HCT116 (cell line): ENCODE data around the gene UBE2F. TPM values are rescaled to one million over a fixed set of nuclear protein-coding genes. Genes with fewer than 3 reads are reported as not detected.

Experiments used
- ATAC-seq: fragments of 200-7000 bp; cut with Tn5 transposase; 2 replicates; pipeline ENCODE4 v1.9.1; 2020; ENCODE audit warnings: mild to moderate bottlenecking, moderate library complexity
- BruUV-seq: library from RNA; stranded (reverse); fragments of 400-500 nt; replicated peaks from 2 replicates; lab custom pipeline; 2021; lab: Mats Ljungman, UMichigan
- CTCF ChIA-PET: fragments of 300-600 bp; sonication (Branson Sonifier 250); formaldehyde crosslinking; loops from one replicate; lab custom pipeline; 2021; ENCODE audit warnings: antibody characterized with exemption; lab: Charles Lee
- POLR2A ChIA-PET: fragments of 300-600, 350-600 bp; sonication (Branson Sonifier 250); formaldehyde crosslinking; loops from one replicate; lab custom pipeline; 2021; ENCODE audit warnings: antibody characterized with exemption; lab: Charles Lee
- RAD21 ChIA-PET, 2 experiments: fragments of 300-600 bp; sonication (Branson Sonifier 250); formaldehyde crosslinking; loops; one replicate each; lab custom pipeline; 2023; ENCODE audit warnings: low total read pairs in 2 of 2; ENCODE audit not compliant: uncharacterized antibody in 2 of 2, unreplicated experiment in 2 of 2, low non-redundant PET in 1 of 2; lab: Charles Lee
- DNase-seq: peaks from one replicate; pipeline ENCODE4 v3.0.0-alpha.2; 2010; ENCODE audit warnings: low read depth, low spot score
- H2AFZ ChIP-seq: fragments of 200-600 bp; shearing (Covaris generic), sonication (generic); 2 replicates; pipeline ENCODE4 v1.6.1; 2017; ENCODE audit warnings: low read depth, mixed run types, mixed read lengths, antibody characterized with exemption, low read length; ENCODE audit not compliant: poor library complexity, severe bottlenecking
- H3K27ac ChIP-seq: 2 replicates; pipeline ENCODE4 v1.5.1; 2012; ENCODE audit warnings: low read depth, low read length
- H3K27me3 ChIP-seq: fragments of 200-600 bp; sonication (generic); 2 replicates; pipeline ENCODE4 v1.6.1; 2016; ENCODE audit warnings: mixed run types, low read length, mixed read lengths; ENCODE audit not compliant: insufficient read depth
- H3K36me3 ChIP-seq, 2 experiments: fragments of 200-500 bp in 1 of 2; fragments of 200-600 bp in 1 of 2; sonication (Bioruptor generic) in 1 of 2; sonication (generic) in 1 of 2; 2 replicates each; pipeline versions ENCODE4 v1.5.1 to v1.6.1; 2014 to 2016; ENCODE audit warnings: low read length in 2 of 2, inconsistent platforms in 1 of 2, mixed read lengths in 1 of 2, mixed run types in 1 of 2; ENCODE audit not compliant: insufficient read depth in 2 of 2, control insufficient read depth in 1 of 2
- H3K4me1 ChIP-seq, 2 experiments: fragments of 200-600 bp in 1 of 2; sonication (generic) in 1 of 2; 2 replicates each; pipeline versions ENCODE4 v1.5.1 to v1.6.1; 2012 to 2017; ENCODE audit warnings: low read length in 2 of 2, inconsistent platforms in 1 of 2, mild to moderate bottlenecking in 1 of 2, mixed read lengths in 1 of 2, mixed run types in 1 of 2, moderate library complexity in 1 of 2; ENCODE audit not compliant: insufficient read depth in 2 of 2, control insufficient read depth in 1 of 2
- H3K4me2 ChIP-seq: fragments of 200-600 bp; sonication (generic); 2 replicates; pipeline ENCODE4 v1.6.1; 2017; ENCODE audit warnings: mixed run types, low read length, mixed read lengths
- H3K4me3 ChIP-seq, 2 experiments: fragments of 200-600 bp in 1 of 2; sonication (generic) in 1 of 2; replicated peaks in 1 of 2; 2 replicates each; pipeline ENCODE4 v1.5.1; 2011 to 2016; ENCODE audit warnings: low read length in 2 of 2, control low read depth in 1 of 2, low read depth in 1 of 2, mild to moderate bottlenecking in 1 of 2, mixed read lengths in 1 of 2, mixed run types in 1 of 2
- H3K79me2 ChIP-seq: fragments of 200-600 bp; sonication (generic); 2 replicates; pipeline ENCODE4 v1.6.1; 2017; ENCODE audit warnings: mild to moderate bottlenecking, mixed run types, low read length, moderate library complexity, mixed read lengths; ENCODE audit not compliant: insufficient read depth
- H3K9ac ChIP-seq: fragments of 200-600 bp; sonication (generic); 2 replicates; pipeline ENCODE4 v1.6.1; 2016; ENCODE audit warnings: low read length, mixed read lengths
- H3K9me2 ChIP-seq: fragments of 200-600 bp; sonication (generic), shearing (Covaris generic); 2 replicates; pipeline ENCODE4 v1.6.1; 2017; ENCODE audit warnings: mixed run types, mild to moderate bottlenecking, moderate library complexity; ENCODE audit not compliant: insufficient read depth
- H3K9me3 ChIP-seq, 2 experiments: fragments of 200-500 bp in 1 of 2; fragments of 200-600 bp in 1 of 2; sonication (Bioruptor generic) in 1 of 2; sonication (generic) in 1 of 2; 2 replicates each; pipeline ENCODE4 v1.6.1; 2014 to 2017; ENCODE audit warnings: low read length in 2 of 2, mixed read lengths in 2 of 2, inconsistent platforms in 1 of 2, low read depth in 1 of 2, mild to moderate bottlenecking in 1 of 2, mixed run types in 1 of 2, moderate library complexity in 1 of 2; ENCODE audit not compliant: control insufficient read depth in 1 of 2, insufficient read depth in 1 of 2
- H4K20me1 ChIP-seq: fragments of 200-600 bp; sonication (generic), shearing (Covaris generic); 2 replicates; pipeline ENCODE4 v1.6.1; 2017; ENCODE audit warnings: mixed run types, mild to moderate bottlenecking, moderate library complexity; ENCODE audit not compliant: insufficient read depth
- CBX3 ChIP-seq: IDR thresholded peaks from 2 replicates; pipeline ENCODE4 v1.6.1; 2012; ENCODE audit warnings: low read depth
- CEBPB ChIP-seq: IDR thresholded peaks from 2 replicates; pipeline ENCODE4 v1.6.1; 2012; ENCODE audit warnings: low read depth
- CTCF ChIP-seq, 3 experiments: fragments of 200-600 bp in 1 of 3; sonication (generic) in 1 of 3; IDR thresholded peaks in 2 of 3; conservative IDR thresholded peaks in 1 of 3; 2 replicates each; pipeline ENCODE4 v1.5.1; 2012 to 2017; ENCODE audit warnings: low read depth in 2 of 3, low read length in 2 of 3, antibody characterized with exemption in 1 of 3, borderline replicate concordance in 1 of 3, control low read depth in 1 of 3, mild to moderate bottlenecking in 1 of 3, mixed read lengths in 1 of 3, mixed run types in 1 of 3, moderate library complexity in 1 of 3; ENCODE audit not compliant: insufficient read depth in 1 of 3
- EGR1 ChIP-seq: IDR thresholded peaks from 2 replicates; pipeline ENCODE4 v1.6.1; 2012; ENCODE audit warnings: low read depth
- ELF1 ChIP-seq: IDR thresholded peaks from 2 replicates; pipeline ENCODE4 v1.6.1; 2012; ENCODE audit warnings: low read depth, borderline replicate concordance
- EZH2 ChIP-seq: fragments of 200-600 bp; sonication (generic); IDR thresholded peaks from 2 replicates; pipeline ENCODE4 v1.6.1; 2017; ENCODE audit warnings: antibody characterized with exemption, mixed run types
- EZH2phosphoT487 ChIP-seq: fragments of 200-600 bp; IDR thresholded peaks from 2 replicates; pipeline ENCODE4 v1.6.1; 2018; ENCODE audit warnings: antibody characterized with exemption, borderline replicate concordance
- FOSL1 ChIP-seq: IDR thresholded peaks from 2 replicates; pipeline ENCODE4 v1.6.1; 2012; ENCODE audit warnings: low read depth
- JUND ChIP-seq: IDR thresholded peaks from 2 replicates; pipeline ENCODE4 v1.6.1; 2012
- MAX ChIP-seq: IDR thresholded peaks from 2 replicates; pipeline ENCODE4 v1.6.1; 2012
- POLR2AphosphoS5 ChIP-seq: IDR thresholded peaks from 2 replicates; pipeline ENCODE4 v1.6.1; 2011; ENCODE audit warnings: mild to moderate bottlenecking, low read depth, low read length, moderate library complexity
- RAD21 ChIP-seq: IDR thresholded peaks from 2 replicates; pipeline ENCODE4 v1.6.1; 2012; ENCODE audit warnings: low read depth, mild to moderate bottlenecking
- SIN3A ChIP-seq: IDR thresholded peaks from 2 replicates; pipeline ENCODE4 v1.6.1; 2012; ENCODE audit warnings: low read depth
- SP1 ChIP-seq: IDR thresholded peaks from 2 replicates; pipeline ENCODE4 v1.6.1; 2012; ENCODE audit warnings: low read depth
- YY1 ChIP-seq: IDR thresholded peaks from 2 replicates; pipeline ENCODE4 v1.6.1; 2011; ENCODE audit warnings: low read length, low read depth, moderate library complexity, mild to moderate bottlenecking; ENCODE audit not compliant: insufficient replicate concordance; ENCODE audit errors: extremely low read depth
- ZFX ChIP-seq: fragments of 450-650 bp; IDR thresholded peaks from 2 replicates; pipeline ENCODE4 v1.6.1; 2017
- ZNF274 ChIP-seq: fragments of 200-500 bp; sonication (Bioruptor generic); IDR thresholded peaks from 2 replicates; pipeline ENCODE4 v1.6.1; 2014; ENCODE audit warnings: mild to moderate bottlenecking, low read depth, low read length, inconsistent platforms
- intact Hi-C: fragments of 100-400 bp; cut with micrococcal nuclease; formaldehyde crosslinking; loops from 2 replicates; pipeline ENCODE4 v1.10.0; 2022
- total RNA-seq: library from RNA; stranded (reverse); gene quantifications from one replicate; pipeline ENCODE4 v1.2.1, GENCODE V29; 2021; ENCODE audit not compliant: unreplicated experiment
- TF ChIP-seq, protein P1 (sequence below): IDR thresholded peaks from 2 replicates; pipeline ENCODE4 v1.6.1; 2012; ENCODE audit warnings: low read depth
- TF ChIP-seq, protein P2 (sequence below): IDR thresholded peaks from 2 replicates; pipeline ENCODE4 v1.6.1; 2012

The UBE2F gene
- total RNA-seq, 1 experiment from 2014 or later = 32.8 TPM

GRCh38 chr2:238063414-238064189, 96.8 kb downstream of the UBE2F start:
- no peak for TF ChIP-seq CEBPB
- no peak for TF ChIP-seq FOSL1
- TF ChIP-seq EGR1 = no peak
- no peak for TF ChIP-seq ZNF274
- TF ChIP-seq EZH2 = no peak
- TF ChIP-seq MAX = no peak
- no peak for TF ChIP-seq SIN3A
- TF ChIP-seq YY1 = no peak
- TF ChIP-seq ZFX = no peak
- no peak for TF ChIP-seq RAD21
- TF ChIP-seq EZH2phosphoT487 = no peak
- no peak for TF ChIP-seq SP1
- no peak for TF ChIP-seq POLR2AphosphoS5
- no peak for TF ChIP-seq CBX3
- TF ChIP-seq, protein P1, sequence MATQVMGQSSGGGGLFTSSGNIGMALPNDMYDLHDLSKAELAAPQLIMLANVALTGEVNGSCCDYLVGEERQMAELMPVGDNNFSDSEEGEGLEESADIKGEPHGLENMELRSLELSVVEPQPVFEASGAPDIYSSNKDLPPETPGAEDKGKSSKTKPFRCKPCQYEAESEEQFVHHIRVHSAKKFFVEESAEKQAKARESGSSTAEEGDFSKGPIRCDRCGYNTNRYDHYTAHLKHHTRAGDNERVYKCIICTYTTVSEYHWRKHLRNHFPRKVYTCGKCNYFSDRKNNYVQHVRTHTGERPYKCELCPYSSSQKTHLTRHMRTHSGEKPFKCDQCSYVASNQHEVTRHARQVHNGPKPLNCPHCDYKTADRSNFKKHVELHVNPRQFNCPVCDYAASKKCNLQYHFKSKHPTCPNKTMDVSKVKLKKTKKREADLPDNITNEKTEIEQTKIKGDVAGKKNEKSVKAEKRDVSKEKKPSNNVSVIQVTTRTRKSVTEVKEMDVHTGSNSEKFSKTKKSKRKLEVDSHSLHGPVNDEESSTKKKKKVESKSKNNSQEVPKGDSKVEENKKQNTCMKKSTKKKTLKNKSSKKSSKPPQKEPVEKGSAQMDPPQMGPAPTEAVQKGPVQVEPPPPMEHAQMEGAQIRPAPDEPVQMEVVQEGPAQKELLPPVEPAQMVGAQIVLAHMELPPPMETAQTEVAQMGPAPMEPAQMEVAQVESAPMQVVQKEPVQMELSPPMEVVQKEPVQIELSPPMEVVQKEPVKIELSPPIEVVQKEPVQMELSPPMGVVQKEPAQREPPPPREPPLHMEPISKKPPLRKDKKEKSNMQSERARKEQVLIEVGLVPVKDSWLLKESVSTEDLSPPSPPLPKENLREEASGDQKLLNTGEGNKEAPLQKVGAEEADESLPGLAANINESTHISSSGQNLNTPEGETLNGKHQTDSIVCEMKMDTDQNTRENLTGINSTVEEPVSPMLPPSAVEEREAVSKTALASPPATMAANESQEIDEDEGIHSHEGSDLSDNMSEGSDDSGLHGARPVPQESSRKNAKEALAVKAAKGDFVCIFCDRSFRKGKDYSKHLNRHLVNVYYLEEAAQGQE = no peak
- TF ChIP-seq, protein P2, sequence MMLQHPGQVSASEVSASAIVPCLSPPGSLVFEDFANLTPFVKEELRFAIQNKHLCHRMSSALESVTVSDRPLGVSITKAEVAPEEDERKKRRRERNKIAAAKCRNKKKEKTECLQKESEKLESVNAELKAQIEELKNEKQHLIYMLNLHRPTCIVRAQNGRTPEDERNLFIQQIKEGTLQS = no peak
- TF ChIP-seq ELF1 = no peak
- TF ChIP-seq CTCF (IDR thresholded peaks at IDR 0.05 in 2 of 3, conservative IDR thresholded peaks at IDR 0.05 in 1 of 3; ENCODE audit: borderline replicate concordance in 1 of 3, insufficient read depth in 1 of 3, low read depth in 2 of 3, low read length in 2 of 3) = no peak
- no peak for TF ChIP-seq JUND
- ChIA-PET POLR2A (interaction anchor here (1.0 kb wide), 1 partner anchor 35 kb away, joined by 3 read pairs; no protein-coding TSS in a partner anchor), CTCF (no interaction called here), RAD21 (no interaction called here)
- peaks cover 40% of the 10 kb centered on the region for H3K79me2 ChIP-seq
- no peaks in the 10 kb centered on the region for H3K27me3 ChIP-seq
- no peak overlapping the region for H3K4me2 ChIP-seq
- ATAC-seq = no peak
- no peaks in the 10 kb centered on the region for H3K9me3 ChIP-seq
- H3K4me1 ChIP-seq = peaks cover 9 to 22% of the 10 kb centered on the region in 2 experiments; a peak in 2 of 4 replicates
- DNase-seq = no peak
- no peak overlapping the region for H3K4me3 ChIP-seq
- no TSS peak for BruUV-seq
- H2AFZ ChIP-seq = no peak overlapping the region
- H3K9me2 ChIP-seq = no peaks in the 10 kb centered on the region
- H4K20me1 ChIP-seq = no peaks in the 10 kb centered on the region
- peaks cover 8 to 33% of the 10 kb centered on the region in 2 experiments; a peak in 3 of 4 replicates for H3K36me3 ChIP-seq
- H3K9ac ChIP-seq = no peak overlapping the region
- H3K27ac ChIP-seq = no peak overlapping the region
- intact Hi-C loops = no loop called here
